Hepatocyte (in vitro differentiated cells): Measurements from ENCODE around the gene DENND5B. TPM values are rescaled to one million over a fixed set of nuclear protein-coding genes. Genes with fewer than 3 reads are reported as not detected.

ENCODE experiments used
- DNase-seq: peaks from one replicate; pipeline ENCODE4 v3.0.0-alpha.2; 2016; ENCODE audit warnings: low spot score
- H2AFZ ChIP-seq: fragments of 200-600 bp; sonication (generic); 2 replicates; pipeline ENCODE4 v1.6.0; 2016; ENCODE audit warnings: antibody characterized with exemption, mild to moderate bottlenecking
- H3K27ac ChIP-seq: fragments of 200-600 bp; sonication (generic); 2 replicates; pipeline ENCODE4 v1.5.1; 2016; ENCODE audit warnings: mild to moderate bottlenecking
- H3K27me3 ChIP-seq: fragments of 200-600 bp; sonication (generic); 2 replicates; pipeline ENCODE4 v1.6.1; 2016
- H3K36me3 ChIP-seq: fragments of 200-600 bp; sonication (generic); replicated peaks from 2 replicates; pipeline ENCODE4 v1.5.1; 2016; ENCODE audit warnings: low read depth; ENCODE audit not compliant: insufficient read depth
- H3K4me1 ChIP-seq: fragments of 200-600 bp; sonication (generic); 2 replicates; pipeline ENCODE4 v1.5.1; 2016; ENCODE audit warnings: mild to moderate bottlenecking, moderate library complexity; ENCODE audit not compliant: insufficient read depth
- H3K4me2 ChIP-seq: fragments of 200-600 bp; sonication (generic); 2 replicates; pipeline ENCODE4 v1.6.0; 2016
- H3K4me3 ChIP-seq: fragments of 200-600 bp; sonication (generic); 2 replicates; pipeline ENCODE4 v1.5.1; 2016; ENCODE audit warnings: mild to moderate bottlenecking
- H3K79me2 ChIP-seq: fragments of 200-600 bp; sonication (generic); 2 replicates; pipeline ENCODE4 v1.6.0; 2017; ENCODE audit warnings: mild to moderate bottlenecking
- H3K9me2 ChIP-seq: fragments of 200-600 bp; sonication (generic); replicated peaks from 2 replicates; pipeline ENCODE4 v1.6.0; 2017; ENCODE audit warnings: mild to moderate bottlenecking; ENCODE audit not compliant: insufficient read depth
- H3K9me3 ChIP-seq: fragments of 200-600 bp; sonication (generic); 2 replicates; pipeline ENCODE4 v1.5.1; 2016; ENCODE audit warnings: low read depth, mild to moderate bottlenecking
- H4K20me1 ChIP-seq: fragments of 200-600 bp; sonication (generic); 2 replicates; pipeline ENCODE4 v1.6.0; 2016; ENCODE audit warnings: mild to moderate bottlenecking; ENCODE audit not compliant: insufficient read depth, poor library complexity, severe bottlenecking
- EZH2 ChIP-seq: fragments of 200-600 bp; sonication (generic); IDR thresholded peaks from 2 replicates; pipeline ENCODE4 v1.6.1; 2016; ENCODE audit warnings: antibody characterized with exemption, mild to moderate bottlenecking, borderline replicate concordance
- EZH2phosphoT487 ChIP-seq: fragments of 200-600 bp; sonication (generic); IDR thresholded peaks from one replicate; pipeline ENCODE4 v1.6.1; 2018; ENCODE audit warnings: antibody characterized with exemption, mild to moderate bottlenecking, low read depth, moderate library complexity; ENCODE audit not compliant: unreplicated experiment, severe bottlenecking
- WGBS: methylation state at CpG from one replicate; pipeline ENCODE4 v1.1.6; 2016; ENCODE audit warnings: low lambda C conversion rate; ENCODE audit errors: missing lambda C conversion rate; 5-methylcytosine and 5-hydroxymethylcytosine counted together
- polyA plus RNA-seq: library from polyadenylated mRNA; unstranded; fragments of >200 nt; fragmentation: Nextera tagmentation; extraction: Ambion mirVana; gene quantifications from 2 replicates; pipeline ENCODE4 v1.2.1, GENCODE V29; 2016
- total RNA-seq: library from RNA; depleted of rRNA; stranded (reverse); fragments of >200 nt; gene quantifications from 2 replicates; pipeline ENCODE4 v1.2.3, GENCODE V29; 2014
- TF ChIP-seq, protein P1 (sequence below): fragments of 200-600 bp; sonication (generic); IDR thresholded peaks from 2 replicates; pipeline ENCODE4 v1.5.1; 2016; ENCODE audit warnings: antibody characterized with exemption, mild to moderate bottlenecking; ENCODE audit not compliant: poor library complexity

Gene DENND5B
- total and polyA plus RNA-seq, 2 experiments from 2014 or later, result 10.4 to 24.9 TPM

DNA sequence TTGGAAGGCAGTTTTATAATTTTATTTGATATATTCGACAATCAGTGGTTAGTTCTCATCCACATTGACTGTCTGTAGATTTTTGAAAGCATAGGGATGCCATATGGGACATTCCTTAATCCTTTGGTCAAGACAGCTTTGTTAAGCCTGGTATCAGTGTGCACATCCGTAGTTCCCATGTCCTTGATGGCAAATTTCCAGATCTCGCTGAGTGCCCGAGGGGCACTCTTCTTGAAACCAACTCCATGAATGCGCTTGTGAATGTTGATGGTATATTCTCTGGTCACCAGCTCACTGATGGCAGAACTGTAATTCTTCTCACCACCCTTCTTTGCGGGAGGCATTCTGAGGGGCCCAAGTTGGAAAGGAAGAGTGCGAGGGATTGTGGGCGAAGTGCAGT is 6.1 kb upstream of the DENND5B start:
- Histone ChIP-seq H3K9me2 (no peaks in the 10 kb centered on the region), H3K4me2 (no peak overlapping the region), H3K9me3 (no peaks in the 10 kb centered on the region), H3K4me1 (no peaks in the 10 kb centered on the region), H3K4me3 (no peak overlapping the region), H3K27me3 (no peaks in the 10 kb centered on the region), H3K79me2 (no peaks in the 10 kb centered on the region), H3K27ac (no peak overlapping the region), H4K20me1 (no peaks in the 10 kb centered on the region), H2AFZ (no peak overlapping the region), H3K36me3 (no peaks in the 10 kb centered on the region)
- WGBS, result 93% methylated on average over 8 of the region's 8 CpGs
- no peak for DNase-seq
- no peak for TF ChIP-seq EZH2
- TF ChIP-seq, protein P1, sequence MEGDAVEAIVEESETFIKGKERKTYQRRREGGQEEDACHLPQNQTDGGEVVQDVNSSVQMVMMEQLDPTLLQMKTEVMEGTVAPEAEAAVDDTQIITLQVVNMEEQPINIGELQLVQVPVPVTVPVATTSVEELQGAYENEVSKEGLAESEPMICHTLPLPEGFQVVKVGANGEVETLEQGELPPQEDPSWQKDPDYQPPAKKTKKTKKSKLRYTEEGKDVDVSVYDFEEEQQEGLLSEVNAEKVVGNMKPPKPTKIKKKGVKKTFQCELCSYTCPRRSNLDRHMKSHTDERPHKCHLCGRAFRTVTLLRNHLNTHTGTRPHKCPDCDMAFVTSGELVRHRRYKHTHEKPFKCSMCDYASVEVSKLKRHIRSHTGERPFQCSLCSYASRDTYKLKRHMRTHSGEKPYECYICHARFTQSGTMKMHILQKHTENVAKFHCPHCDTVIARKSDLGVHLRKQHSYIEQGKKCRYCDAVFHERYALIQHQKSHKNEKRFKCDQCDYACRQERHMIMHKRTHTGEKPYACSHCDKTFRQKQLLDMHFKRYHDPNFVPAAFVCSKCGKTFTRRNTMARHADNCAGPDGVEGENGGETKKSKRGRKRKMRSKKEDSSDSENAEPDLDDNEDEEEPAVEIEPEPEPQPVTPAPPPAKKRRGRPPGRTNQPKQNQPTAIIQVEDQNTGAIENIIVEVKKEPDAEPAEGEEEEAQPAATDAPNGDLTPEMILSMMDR, result no peak
- TF ChIP-seq EZH2phosphoT487, result no peak

DNA sequence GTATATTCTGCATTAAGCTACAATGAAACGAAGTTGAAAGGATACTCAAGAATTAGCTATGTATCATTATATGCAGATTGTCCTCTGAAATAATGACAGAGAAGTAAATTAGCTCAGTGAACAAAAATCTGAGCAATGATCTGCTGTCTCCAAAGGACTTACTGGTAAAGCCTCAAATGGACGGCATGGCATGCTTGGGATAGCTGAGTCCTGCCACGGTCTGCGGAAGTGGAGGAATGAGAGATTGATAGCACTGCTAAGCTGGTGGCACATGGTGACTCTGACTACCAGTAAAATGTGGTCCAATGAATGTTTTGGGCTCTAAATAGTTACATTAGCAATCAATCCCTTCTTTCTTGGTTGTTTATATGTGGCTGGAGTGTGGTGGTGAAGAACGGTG is 3.7 kb upstream of the DENND5B start:
- Histone ChIP-seq H3K4me3 (no peak overlapping the region), H3K4me1 (no peaks in the 10 kb centered on the region), H3K4me2 (no peak overlapping the region), H3K9me3 (no peaks in the 10 kb centered on the region), H3K79me2 (no peaks in the 10 kb centered on the region), H4K20me1 (no peaks in the 10 kb centered on the region), H3K27ac (no peak overlapping the region), H3K9me2 (no peaks in the 10 kb centered on the region), H3K36me3 (no peaks in the 10 kb centered on the region), H2AFZ (no peak overlapping the region), H3K27me3 (no peaks in the 10 kb centered on the region)
- no peak for DNase-seq
- 50% methylated on average over 5 of the region's 5 CpGs for WGBS
- TF ChIP-seq, protein P1, result no peak
- no peak for TF ChIP-seq EZH2phosphoT487
- TF ChIP-seq EZH2, result no peak

DNA sequence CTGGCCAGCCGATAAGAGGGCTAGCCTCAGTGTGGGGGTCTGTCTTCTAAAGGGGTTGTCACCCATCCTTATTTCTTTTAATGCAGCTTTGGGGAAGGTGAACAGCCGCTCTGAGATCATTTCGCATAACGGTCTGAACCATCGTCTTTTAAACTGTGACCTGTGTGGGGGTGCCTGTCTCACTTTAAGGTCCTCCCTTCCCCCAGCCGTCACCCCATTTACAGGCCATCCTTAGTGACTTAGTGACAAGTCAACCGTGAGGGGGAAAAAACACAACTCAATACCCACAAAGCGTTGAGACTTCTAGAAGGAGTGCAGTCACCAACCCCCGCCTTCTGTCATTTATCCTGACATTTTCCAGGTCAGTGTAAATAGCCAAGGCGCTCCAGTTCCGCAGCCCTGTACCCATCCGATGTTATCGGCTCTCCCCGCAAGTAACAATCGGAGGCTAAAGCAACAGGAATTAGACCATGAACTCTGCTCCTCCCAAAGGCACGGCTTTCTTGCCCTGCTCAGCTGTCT is 505 bp upstream of the DENND5B start:
- WGBS, result 5% methylated on average over 16 of the region's 16 CpGs
- peak; percentile 57 for DNase-seq
- H3K27ac ChIP-seq, result peak overlapping the region; percentile 99
- no peaks in the 10 kb centered on the region for H3K9me3 ChIP-seq
- peaks cover 6% of the 10 kb centered on the region for H3K4me1 ChIP-seq
- H3K27me3 ChIP-seq, result no peaks in the 10 kb centered on the region
- peak overlapping the region; percentile 87 for H3K4me3 ChIP-seq
- H3K79me2 ChIP-seq, result peaks cover 30% of the 10 kb centered on the region
- peaks cover 3% of the 10 kb centered on the region for H4K20me1 ChIP-seq
- H3K4me2 ChIP-seq, result peak overlapping the region; percentile 96
- no peaks in the 10 kb centered on the region for H3K9me2 ChIP-seq
- TF ChIP-seq, protein P1, result no peak
- TF ChIP-seq EZH2 (no peak), EZH2phosphoT487 (no peak)
- H2AFZ ChIP-seq, result peak overlapping the region; percentile 99
- H3K36me3 ChIP-seq, result no peaks in the 10 kb centered on the region
